T-helper 17 cell (primary cell): ENCODE measurements around the gene KRTAP20-1. TPM values are rescaled to one million over a fixed set of nuclear protein-coding genes. Genes with fewer than 3 reads are reported as not detected.

Experiments used
- ATAC-seq: fragments of 150-1000 bp; cut with Tn5 transposase; 2 replicates; pipeline ENCODE4 v1.10.0; 2021; ENCODE audit warnings: mild to moderate bottlenecking, moderate library complexity
- DNase-seq, 3 donors: peaks; one replicate each; pipeline versions ENCODE4 v3.0.0 to v3.0.0-alpha.2; 2020 to 2021
- H3K9me3 ChIP-seq: one replicate; pipeline ENCODE4 v1.7.0; 2013; ENCODE audit warnings: low read length, mild to moderate bottlenecking; ENCODE audit not compliant: control insufficient read depth, poor library complexity, severe bottlenecking
- H3K27ac Mint-ChIP-seq: one replicate; pipeline ENCODE4 v1.8.0; 2022; ENCODE audit warnings: mild to moderate bottlenecking, moderate library complexity, mixed read lengths
- H3K27me3 Mint-ChIP-seq: one replicate; pipeline ENCODE4 v1.8.0; 2022; ENCODE audit warnings: mixed read lengths
- H3K36me3 Mint-ChIP-seq: one replicate; pipeline ENCODE4 v1.8.0; 2022; ENCODE audit warnings: low read depth, mixed read lengths
- H3K4me1 Mint-ChIP-seq: one replicate; pipeline ENCODE4 v1.8.0; 2022; ENCODE audit warnings: mild to moderate bottlenecking, mixed read lengths
- H3K4me3 Mint-ChIP-seq: one replicate; pipeline ENCODE4 v1.8.0; 2022; ENCODE audit warnings: mild to moderate bottlenecking, moderate library complexity, mixed read lengths
- total RNA-seq, 4 donors: library from RNA in 2 of 4; stranded (reverse) in 2 of 4; gene quantifications; one replicate each; pipeline ENCODE4 v1.2.3 and lab custom pipeline; 2022 to 2026

The KRTAP20-1 gene
- total RNA-seq: not detected
- total RNA-seq (lab: John Stamatoyannopoulos, UW): 0 reads per million in 2 donors

GRCh38 chr21:30616125-30616524 lies at the start of gene KRTAP20-1:
TSS of gene KRTAP20-1 (plus strand) at chr21:30616425. CDS start at chr21:30616455, 30 bp downstream.
- H3K9me3 ChIP-seq: no peaks in the 10 kb centered on the region
- DNase-seq: no peak
- Mint-ChIP-seq H3K27ac (no peak within 1 kb of the TSS), H3K36me3 (no peaks in the 10 kb centered on the region), H3K27me3 (no peaks in the 10 kb centered on the region), H3K4me1 (no peaks in the 10 kb centered on the region), H3K4me3 (no peak within 1 kb of the TSS)
- no peak for ATAC-seq

- H3K4me1 Mint-ChIP-seq: no peaks in the 10 kb centered on the region
- peaks cover 4% of the 10 kb centered on the region for H3K27me3 Mint-ChIP-seq
- ATAC-seq: no peak
- no peak overlapping the region for H3K27ac Mint-ChIP-seq
- no peaks in the 10 kb centered on the region for H3K9me3 ChIP-seq
- no peaks in the 10 kb centered on the region for H3K36me3 Mint-ChIP-seq
- no peak for DNase-seq
- no peak overlapping the region for H3K4me3 Mint-ChIP-seq
These were observed 48.6 kb upstream of the KRTAP20-1 start for GRCh38 chr21:30567617-30568016.

GRCh38 chr21:30577766-30578165 lies 38.5 kb upstream of the KRTAP20-1 start:
- Mint-ChIP-seq H3K36me3 (no peaks in the 10 kb centered on the region), H3K27ac (no peak overlapping the region), H3K27me3 (no peaks in the 10 kb centered on the region), H3K4me3 (no peak overlapping the region), H3K4me1 (no peaks in the 10 kb centered on the region)
- ATAC-seq: no peak
- H3K9me3 ChIP-seq: no peaks in the 10 kb centered on the region
- DNase-seq: no peak

- Mint-ChIP-seq H3K36me3 (no peaks in the 10 kb centered on the region), H3K27me3 (no peaks in the 10 kb centered on the region), H3K4me1 (no peaks in the 10 kb centered on the region), H3K4me3 (no peak overlapping the region), H3K27ac (no peak overlapping the region)
- ATAC-seq (no peak), DNase-seq (no peak)
- H3K9me3 ChIP-seq: no peaks in the 10 kb centered on the region
These were observed 36.9 kb upstream of the KRTAP20-1 start for GRCh38 chr21:30579346-30579745.

- H3K4me3 Mint-ChIP-seq: no peak overlapping the region
- H3K27me3 Mint-ChIP-seq: no peaks in the 10 kb centered on the region
- H3K27ac Mint-ChIP-seq: no peak overlapping the region
- no peak for ATAC-seq
- H3K4me1 Mint-ChIP-seq: no peaks in the 10 kb centered on the region
- no peaks in the 10 kb centered on the region for H3K9me3 ChIP-seq
- no peak for DNase-seq
- H3K36me3 Mint-ChIP-seq: no peaks in the 10 kb centered on the region
These were observed 36.1 kb upstream of the KRTAP20-1 start for GRCh38 chr21:30580132-30580531.

GRCh38 chr21:30582870-30583269 lies 33.4 kb upstream of the KRTAP20-1 start:
- no peak overlapping the region for H3K27ac Mint-ChIP-seq
- no peaks in the 10 kb centered on the region for H3K27me3 Mint-ChIP-seq
- H3K9me3 ChIP-seq: no peaks in the 10 kb centered on the region
- ATAC-seq (no peak), DNase-seq (no peak)
- no peaks in the 10 kb centered on the region for H3K36me3 Mint-ChIP-seq
- H3K4me1 Mint-ChIP-seq: no peaks in the 10 kb centered on the region
- H3K4me3 Mint-ChIP-seq: no peak overlapping the region

GRCh38 chr21:30590297-30590696 lies 25.9 kb upstream of the KRTAP20-1 start, which contains the start of gene KRTAP22-2:
TSS of gene KRTAP22-2 (minus strand) at chr21:30590397.
- H3K36me3 Mint-ChIP-seq: no peaks in the 10 kb centered on the region
- H3K4me1 Mint-ChIP-seq: no peaks in the 10 kb centered on the region
- no peaks in the 10 kb centered on the region for H3K27me3 Mint-ChIP-seq
- no peak within 1 kb of the TSS for H3K4me3 Mint-ChIP-seq
- ATAC-seq (no peak), DNase-seq (no peak)
- H3K9me3 ChIP-seq: no peaks in the 10 kb centered on the region
- no peak within 1 kb of the TSS for H3K27ac Mint-ChIP-seq

- no peak for DNase-seq
- no peak within 1 kb of the TSS for H3K27ac Mint-ChIP-seq
- no peaks in the 10 kb centered on the region for H3K27me3 Mint-ChIP-seq
- no peak within 1 kb of the TSS for H3K4me3 Mint-ChIP-seq
- H3K36me3 Mint-ChIP-seq: no peaks in the 10 kb centered on the region
- no peaks in the 10 kb centered on the region for H3K9me3 ChIP-seq
- no peaks in the 10 kb centered on the region for H3K4me1 Mint-ChIP-seq
- no peak for ATAC-seq
These were observed 24.1 kb upstream of the KRTAP20-1 start, which contains the start of gene KRTAP6-3 for GRCh38 chr21:30592140-30592539. TSS of gene KRTAP6-3 (plus strand) at chr21:30592440. CDS start at chr21:30592446, 6 bp downstream.

GRCh38 chr21:30598802-30599201 lies 17.4 kb upstream of the KRTAP20-1 start, which contains the start of gene KRTAP6-2:
TSS of gene KRTAP6-2 (minus strand) at chr21:30598902. CDS start at chr21:30598874, 28 bp downstream.
- ATAC-seq (no peak), DNase-seq (no peak)
- H3K27ac Mint-ChIP-seq: no peak within 1 kb of the TSS
- H3K27me3 Mint-ChIP-seq: no peaks in the 10 kb centered on the region
- H3K9me3 ChIP-seq: no peaks in the 10 kb centered on the region
- H3K4me1 Mint-ChIP-seq: no peaks in the 10 kb centered on the region
- no peaks in the 10 kb centered on the region for H3K36me3 Mint-ChIP-seq
- no peak within 1 kb of the TSS for H3K4me3 Mint-ChIP-seq

- no peaks in the 10 kb centered on the region for H3K9me3 ChIP-seq
- no peak for DNase-seq
- H3K36me3 Mint-ChIP-seq: no peaks in the 10 kb centered on the region
- ATAC-seq: no peak
- no peak within 1 kb of the TSS for H3K4me3 Mint-ChIP-seq
- H3K27me3 Mint-ChIP-seq: no peaks in the 10 kb centered on the region
- H3K27ac Mint-ChIP-seq: no peak within 1 kb of the TSS
- H3K4me1 Mint-ChIP-seq: no peaks in the 10 kb centered on the region
These were observed 15.4 kb upstream of the KRTAP20-1 start, which contains the start of gene KRTAP22-1 for GRCh38 chr21:30600787-30601186. TSS of gene KRTAP22-1 (plus strand) at chr21:30601087.

GRCh38 chr21:30605968-30606367 lies 10.3 kb upstream of the KRTAP20-1 start:
- H3K4me1 Mint-ChIP-seq: no peaks in the 10 kb centered on the region
- H3K27me3 Mint-ChIP-seq: no peaks in the 10 kb centered on the region
- H3K4me3 Mint-ChIP-seq: no peak overlapping the region
- no peak overlapping the region for H3K27ac Mint-ChIP-seq
- ATAC-seq (no peak), DNase-seq (no peak)
- H3K9me3 ChIP-seq: no peaks in the 10 kb centered on the region
- no peaks in the 10 kb centered on the region for H3K36me3 Mint-ChIP-seq

- H3K4me3 Mint-ChIP-seq: no peak overlapping the region
- no peaks in the 10 kb centered on the region for H3K27me3 Mint-ChIP-seq
- no peak overlapping the region for H3K27ac Mint-ChIP-seq
- no peaks in the 10 kb centered on the region for H3K4me1 Mint-ChIP-seq
- DNase-seq (no peak), ATAC-seq (no peak)
- H3K36me3 Mint-ChIP-seq: no peaks in the 10 kb centered on the region
- H3K9me3 ChIP-seq: no peaks in the 10 kb centered on the region
These were observed 4.1 kb upstream of the KRTAP20-1 start for GRCh38 chr21:30612132-30612531.

GRCh38 chr21:30613836-30614235 lies 2.4 kb upstream of the KRTAP20-1 start, which contains the start of gene KRTAP6-1:
TSS of gene KRTAP6-1 (minus strand) at chr21:30613930. CDS start at chr21:30613904, 26 bp downstream.
- no peaks in the 10 kb centered on the region for H3K9me3 ChIP-seq
- Mint-ChIP-seq H3K27ac (no peak within 1 kb of the TSS), H3K27me3 (no peaks in the 10 kb centered on the region), H3K36me3 (no peaks in the 10 kb centered on the region), H3K4me1 (no peaks in the 10 kb centered on the region), H3K4me3 (no peak within 1 kb of the TSS)
- no peak for DNase-seq
- ATAC-seq: no peak

- H3K9me3 ChIP-seq: no peaks in the 10 kb centered on the region
- no peaks in the 10 kb centered on the region for H3K4me1 Mint-ChIP-seq
- no peak for ATAC-seq
- H3K27ac Mint-ChIP-seq: no peak overlapping the region
- no peak overlapping the region for H3K4me3 Mint-ChIP-seq
- H3K27me3 Mint-ChIP-seq: no peaks in the 10 kb centered on the region
- no peak for DNase-seq
- no peaks in the 10 kb centered on the region for H3K36me3 Mint-ChIP-seq
These were observed 1.0 kb upstream of the KRTAP20-1 start for GRCh38 chr21:30615199-30615598.
